Activated CD8-positive, alpha-beta memory T cell treated with anti-CD3 and anti-CD28 coated beads, Interleukin-2, amount 50 U/mL, for 1 hour (primary cell): ENCODE data around the gene THEM5.
A peak's percentile ranks its signal among the peaks of the same experiment; 100 is the strongest.
"Not testable (repeated sequence)": the region's sequence is repeated elsewhere in the genome, so short reads cannot be mapped to it uniquely, and the experiment has no call there.

Experiments used
- DNase-seq: peaks from one replicate; pipeline ENCODE4 v3.0.0-alpha.2; 2020; ENCODE audit errors: extremely low read depth

Gene THEM5, protein sequence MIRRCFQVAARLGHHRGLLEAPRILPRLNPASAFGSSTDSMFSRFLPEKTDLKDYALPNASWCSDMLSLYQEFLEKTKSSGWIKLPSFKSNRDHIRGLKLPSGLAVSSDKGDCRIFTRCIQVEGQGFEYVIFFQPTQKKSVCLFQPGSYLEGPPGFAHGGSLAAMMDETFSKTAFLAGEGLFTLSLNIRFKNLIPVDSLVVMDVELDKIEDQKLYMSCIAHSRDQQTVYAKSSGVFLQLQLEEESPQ

DNA sequence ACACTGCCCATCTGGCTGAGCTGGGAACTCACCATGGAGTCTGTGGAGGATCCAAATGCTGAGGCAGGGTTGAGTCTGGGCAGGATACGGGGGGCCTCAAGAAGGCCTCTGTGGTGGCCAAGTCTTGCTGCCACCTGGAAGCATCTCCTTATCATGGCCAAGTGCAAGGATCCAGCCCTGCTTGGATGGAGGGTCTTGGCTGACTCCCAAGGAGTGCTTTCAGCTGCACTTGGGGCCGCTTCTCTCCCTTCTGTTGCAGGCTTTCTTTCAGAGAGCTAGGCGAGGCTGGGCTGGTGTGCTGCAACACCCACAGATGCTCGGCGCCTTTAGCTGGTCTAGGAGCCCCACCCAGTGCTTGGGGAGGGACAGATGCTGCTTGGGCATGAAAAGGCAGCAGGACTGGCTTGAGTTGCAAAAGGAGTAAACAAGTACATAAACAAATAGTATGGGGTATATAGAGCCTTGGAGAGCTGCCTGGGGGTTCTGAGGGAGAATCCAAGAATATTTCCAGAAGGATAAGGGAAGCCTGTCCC lies at the start of gene THEM5:
TSS of gene THEM5 (minus strand) at position 302 of the 533 bp plus-strand sequence. CDS start at position 155, 147 bp downstream.
- DNase-seq = no peak

DNA sequence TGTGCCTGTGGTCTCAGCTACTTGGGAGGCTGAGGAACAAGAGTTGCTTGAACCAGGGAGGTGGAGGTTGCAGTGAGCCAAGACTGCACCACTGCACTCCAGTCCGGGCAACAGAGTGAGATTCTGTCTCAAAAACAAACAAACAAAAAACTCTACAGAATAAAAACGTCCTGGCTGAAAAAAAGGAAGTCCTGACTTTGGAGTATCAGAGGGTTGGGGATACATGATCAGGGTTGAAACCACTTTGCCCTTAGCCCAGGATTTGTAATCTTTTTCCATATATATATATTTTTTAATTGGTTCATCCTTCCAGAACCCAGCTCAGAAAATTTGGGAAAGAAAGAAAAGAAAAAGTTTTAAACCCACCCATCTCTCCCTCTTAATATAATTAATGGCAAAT lies 49.3 kb upstream of the THEM5 start:
- DNase-seq = no peak

DNA sequence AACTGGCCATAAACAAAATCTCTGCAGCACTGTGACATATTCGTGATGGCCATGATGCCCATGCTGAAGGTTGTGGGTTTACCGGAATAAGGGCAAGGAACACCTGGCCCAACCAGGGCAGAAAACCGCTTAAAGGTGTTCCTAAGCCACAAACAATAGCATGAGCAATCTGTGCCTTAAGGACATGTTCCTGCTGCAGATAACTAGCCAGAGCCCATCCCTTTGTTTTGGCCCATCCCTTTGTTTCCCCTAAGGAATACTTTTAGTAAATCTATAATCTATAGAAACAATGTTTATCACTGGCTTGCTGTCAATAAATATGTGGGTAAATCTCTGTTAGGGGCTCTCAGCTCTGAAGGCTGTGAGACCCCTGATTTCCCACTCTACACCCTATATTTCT lies 47.3 kb upstream of the THEM5 start:
- DNase-seq = not testable (repeated sequence)

DNA sequence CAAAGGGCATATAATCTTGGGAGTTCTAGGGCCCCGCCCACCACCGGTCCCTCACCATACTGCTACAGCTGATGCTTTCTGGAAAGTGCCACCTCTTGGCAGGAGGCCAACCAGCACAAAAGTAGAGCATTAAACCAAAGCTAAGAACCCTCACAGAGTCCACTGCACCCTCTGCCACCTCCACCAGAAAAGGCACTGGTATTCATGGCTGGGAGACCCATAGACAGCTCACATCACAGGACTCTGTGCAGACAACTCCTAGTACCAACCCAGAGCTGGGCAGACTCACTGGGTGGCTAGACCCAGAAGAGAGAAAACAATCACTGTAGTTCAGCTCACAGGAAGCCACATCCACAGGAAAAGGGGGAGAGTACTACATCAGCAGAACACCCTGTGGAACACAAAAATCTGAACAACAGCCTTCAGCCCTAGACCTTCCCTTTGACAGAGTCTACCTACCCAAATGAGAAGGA lies 45.0 kb upstream of the THEM5 start:
- DNase-seq = peak; percentile 45

DNA sequence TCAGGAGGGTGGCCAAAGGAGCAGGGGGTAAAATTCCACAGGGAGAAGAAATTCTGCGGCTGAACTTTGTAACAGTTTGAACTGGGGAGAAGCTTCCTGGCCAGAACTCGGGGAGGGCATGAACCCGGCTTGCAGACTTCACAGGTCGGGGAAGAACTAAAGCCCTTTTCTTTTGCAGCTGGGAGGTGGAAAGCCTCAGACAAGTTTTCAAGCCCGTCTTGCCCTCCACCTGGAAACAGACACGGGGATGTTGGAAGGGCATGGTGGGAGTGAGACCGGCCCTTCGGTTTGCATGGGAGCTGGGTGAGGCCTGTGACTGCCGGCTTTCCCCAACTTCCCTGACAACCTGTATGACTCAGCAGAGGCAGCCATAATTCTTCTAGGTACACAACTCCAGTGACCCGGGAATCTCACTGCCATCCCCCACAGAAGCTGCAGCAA lies 44.5 kb upstream of the THEM5 start:
- DNase-seq = no peak

DNA sequence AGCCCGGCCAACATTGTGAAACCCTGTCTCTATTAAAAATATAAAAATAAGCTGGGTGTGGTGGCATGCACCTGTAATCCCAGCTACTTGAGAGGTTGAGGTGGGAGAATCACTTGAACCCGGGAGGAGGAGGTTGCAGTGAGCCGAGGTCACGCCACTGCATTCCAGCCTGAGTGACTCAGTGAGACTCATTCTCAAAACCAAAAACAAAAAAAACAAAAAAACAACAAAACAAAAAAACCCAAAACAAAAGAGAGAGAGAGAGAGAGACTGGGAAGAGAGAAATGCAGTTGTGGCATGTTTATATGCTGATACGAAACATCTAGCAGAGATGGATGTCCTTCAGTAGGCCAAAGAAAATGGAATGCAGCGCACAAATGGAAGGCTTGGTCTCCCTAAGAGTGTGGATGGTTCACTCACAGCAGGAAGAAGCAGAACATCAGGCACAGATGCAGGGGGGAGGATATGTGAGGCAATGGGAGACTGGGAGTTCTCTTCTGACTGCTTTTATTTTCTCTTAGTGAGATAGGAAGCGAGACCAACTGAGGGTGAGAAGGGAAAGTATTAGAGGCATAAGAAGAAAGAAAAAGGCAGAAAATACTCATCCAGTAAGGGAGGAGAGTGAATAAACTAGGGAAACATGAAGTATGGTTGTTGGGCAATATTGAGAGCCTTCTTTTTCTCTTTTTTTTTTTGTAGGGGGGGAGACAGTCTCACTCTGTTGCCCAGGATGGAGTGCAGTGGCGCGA lies 39.8 kb upstream of the THEM5 start:
- no peak for DNase-seq

DNA sequence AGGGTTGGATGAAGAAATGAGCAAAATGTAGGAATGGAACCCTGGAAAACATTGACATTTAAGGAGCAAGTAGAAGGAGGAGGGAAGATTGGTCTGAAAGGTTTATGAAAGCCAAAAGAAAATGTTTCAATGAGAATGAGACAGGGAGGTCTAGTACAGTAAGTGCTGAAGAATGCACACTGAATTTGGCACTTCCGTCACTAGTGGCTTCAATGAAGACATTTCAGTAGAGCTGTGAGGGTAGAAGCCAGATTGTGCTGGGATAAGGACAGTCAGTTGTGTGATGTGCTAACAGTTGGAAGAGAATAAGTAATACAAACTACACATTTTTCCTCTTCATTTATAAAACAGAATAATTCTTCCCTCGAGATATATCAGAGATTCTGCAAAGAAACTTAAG lies 38.7 kb upstream of the THEM5 start:
- no peak for DNase-seq

DNA sequence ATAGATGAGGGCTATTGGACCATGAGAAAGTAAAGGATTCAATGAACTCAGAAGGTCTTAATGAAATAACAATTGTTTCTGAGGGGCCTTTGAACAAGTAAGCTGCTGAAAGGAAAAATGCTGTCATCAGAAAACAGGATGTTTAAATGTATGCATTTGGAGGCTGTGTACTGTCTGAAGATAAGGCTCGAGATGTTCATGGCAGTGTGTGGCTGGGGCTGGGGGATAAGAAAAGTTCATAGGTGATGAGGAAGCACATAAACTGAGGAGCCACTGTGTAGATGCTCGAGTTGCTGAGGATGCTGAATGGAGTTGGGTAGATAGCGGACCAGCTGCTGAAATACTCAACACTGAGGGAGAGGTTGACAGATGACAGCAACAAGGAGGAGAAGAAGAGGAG lies 38.0 kb upstream of the THEM5 start:
- DNase-seq = no peak

DNA sequence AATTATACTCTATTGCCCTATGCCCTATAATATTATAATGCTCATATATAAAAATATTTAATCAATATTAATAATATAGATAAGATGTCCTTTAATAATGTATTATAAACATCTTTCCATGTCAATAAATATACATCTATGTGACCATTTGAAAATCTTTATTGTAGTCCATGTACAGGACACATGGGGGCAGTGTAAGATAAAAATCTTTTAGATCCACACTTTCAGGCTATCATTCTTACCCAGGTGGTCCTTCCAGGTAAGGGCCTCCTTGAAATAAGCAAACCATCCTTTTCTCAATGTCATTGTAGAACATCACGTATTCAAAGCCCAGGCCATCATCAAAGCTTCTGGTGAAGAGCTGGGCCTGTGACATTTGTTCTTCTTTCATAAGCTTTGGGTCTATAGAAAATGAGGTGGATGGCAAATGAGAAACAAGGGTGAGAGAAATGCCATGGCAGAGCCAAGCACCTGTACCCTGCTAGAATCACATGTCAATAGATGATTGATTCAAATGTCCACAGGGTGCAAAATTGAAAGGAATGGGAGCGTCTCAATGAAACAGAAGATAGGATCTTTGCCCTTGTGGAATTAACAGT lies 35.6 kb upstream of the THEM5 start:
- no peak for DNase-seq

DNA sequence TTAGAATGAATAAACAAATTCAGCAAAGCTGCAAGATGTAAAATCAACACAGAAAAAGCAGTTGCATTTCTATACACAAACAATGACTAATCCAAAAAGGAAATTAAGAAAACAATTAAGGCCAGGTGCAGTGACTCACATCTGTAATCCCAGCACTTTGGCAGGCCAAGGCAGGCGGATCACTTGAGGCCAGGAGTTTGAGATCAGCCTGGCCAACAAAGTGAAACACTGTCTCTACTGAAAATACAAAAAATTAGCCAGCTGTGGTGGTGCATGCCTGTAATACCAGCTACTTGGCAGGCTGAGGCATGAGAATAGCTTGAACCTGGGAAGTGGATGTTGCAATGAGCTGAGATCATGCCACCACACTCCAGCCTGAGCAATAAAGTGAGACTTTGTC lies 33.5 kb upstream of the THEM5 start:
- no peak for DNase-seq

DNA sequence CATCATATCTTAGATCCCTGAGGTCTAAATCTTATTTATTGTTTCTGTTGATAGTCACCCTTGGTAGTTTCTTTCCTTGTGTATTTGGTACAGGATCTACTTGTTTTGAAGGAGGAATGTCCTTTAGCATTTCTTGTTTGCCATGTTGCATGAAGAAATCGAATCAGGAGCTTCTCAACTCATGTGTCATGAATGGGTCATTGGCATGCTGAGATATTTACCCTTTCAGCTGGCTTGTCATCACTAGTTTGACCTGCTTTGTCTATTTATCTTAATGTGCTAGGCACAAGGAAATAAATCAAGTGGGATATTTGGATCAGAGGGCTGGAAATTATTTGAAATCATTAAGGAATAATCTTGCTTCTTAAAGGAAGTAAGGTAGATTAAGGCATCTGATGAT lies 32.0 kb upstream of the THEM5 start:
- no peak for DNase-seq

DNA sequence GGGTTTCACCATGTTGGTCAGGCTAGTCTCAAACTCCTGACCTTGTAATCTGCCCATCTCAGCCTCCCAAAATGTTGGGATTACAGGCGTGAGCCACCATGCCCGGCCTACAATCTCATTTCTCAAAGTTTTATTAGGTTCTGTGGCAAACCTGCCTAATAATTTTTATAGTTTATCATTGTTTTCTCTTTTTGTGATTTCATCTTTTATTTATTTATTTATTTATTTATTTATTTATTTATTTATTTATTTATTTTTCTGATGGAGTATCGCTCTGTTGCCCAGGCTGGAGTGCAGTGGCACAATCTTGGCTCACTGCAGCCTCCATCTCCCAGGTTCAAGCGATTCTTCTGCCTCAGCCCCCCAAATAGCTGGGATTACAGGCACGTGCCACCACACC lies 31.4 kb upstream of the THEM5 start:
- DNase-seq = not testable (repeated sequence)

DNA sequence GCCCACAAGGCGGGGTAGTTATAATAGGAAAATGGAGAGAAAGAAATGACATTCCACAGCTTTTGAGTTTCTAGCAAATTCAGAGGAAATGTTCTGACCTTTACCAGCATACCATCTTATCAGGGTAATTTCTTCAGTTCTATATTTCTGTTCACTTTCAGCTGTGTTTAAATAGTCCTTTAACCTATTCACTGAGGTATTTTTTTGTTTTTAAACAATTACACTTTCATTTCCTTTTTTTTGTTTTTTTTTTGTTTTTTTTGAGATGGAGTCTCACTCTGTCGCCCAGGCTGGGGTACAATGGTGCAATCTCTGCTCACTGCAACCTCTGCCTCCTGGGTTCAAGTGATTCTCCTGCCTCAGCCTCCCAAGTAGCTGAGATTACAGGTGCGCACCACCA lies 30.9 kb upstream of the THEM5 start:
- not testable (repeated sequence) for DNase-seq

DNA sequence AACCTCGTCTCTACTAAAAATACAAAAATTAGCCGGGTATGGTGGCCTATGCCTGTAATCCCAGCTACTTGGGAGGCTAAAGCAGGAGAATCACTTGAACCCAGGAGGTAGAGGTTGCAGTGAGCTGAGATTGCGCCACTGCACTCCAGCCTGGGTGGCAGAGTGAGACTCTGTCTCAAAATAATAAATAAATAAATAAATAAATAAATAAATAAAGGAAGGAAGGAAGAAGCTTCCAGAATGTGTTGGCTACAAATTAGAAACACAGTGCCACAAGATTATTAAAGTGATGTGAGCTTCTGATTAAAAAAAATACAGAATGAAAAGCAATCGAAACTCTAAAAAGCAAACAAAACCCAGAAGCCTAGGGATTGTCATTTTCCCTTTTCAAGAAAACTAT lies 30.4 kb upstream of the THEM5 start:
- DNase-seq = not testable (repeated sequence)

DNA sequence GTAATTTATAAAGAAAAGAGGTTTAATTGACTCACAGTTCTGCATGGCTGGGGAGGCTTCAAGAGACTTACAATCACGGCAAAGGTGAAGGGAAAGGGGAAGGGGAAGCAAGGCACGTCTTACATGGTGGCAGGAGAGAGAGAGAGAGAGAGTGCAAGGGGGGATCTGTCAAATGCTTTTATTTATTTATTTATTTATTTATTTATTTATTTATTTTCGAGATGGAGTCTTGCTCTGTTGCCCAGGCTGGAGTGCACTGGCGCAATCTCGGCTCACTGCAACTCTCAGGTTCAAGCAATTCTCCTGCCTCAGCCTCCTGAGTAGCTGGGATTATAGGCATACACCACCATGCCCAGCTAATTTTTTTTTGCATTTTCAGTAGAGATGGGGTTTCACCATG lies 29.4 kb upstream of the THEM5 start:
- DNase-seq = not testable (repeated sequence)

DNA sequence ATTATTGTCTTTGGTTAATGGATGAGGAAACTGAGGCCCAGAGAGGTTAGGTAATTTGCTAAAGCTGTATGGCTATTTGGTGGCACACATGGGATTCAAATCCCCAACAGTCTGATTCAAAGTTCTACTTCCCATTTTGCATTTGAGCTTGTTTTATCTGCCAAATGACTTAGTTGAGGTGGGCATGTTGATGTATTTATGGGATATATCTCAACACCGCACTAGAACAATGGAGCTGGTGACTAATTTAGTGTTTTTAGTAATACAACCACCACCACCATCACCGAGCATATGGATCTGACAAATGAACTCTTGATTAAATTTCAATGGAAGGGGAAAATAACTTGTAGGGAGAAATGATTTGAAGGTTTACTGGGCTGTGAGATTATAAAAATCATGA lies 29.0 kb upstream of the THEM5 start:
- no peak for DNase-seq

DNA sequence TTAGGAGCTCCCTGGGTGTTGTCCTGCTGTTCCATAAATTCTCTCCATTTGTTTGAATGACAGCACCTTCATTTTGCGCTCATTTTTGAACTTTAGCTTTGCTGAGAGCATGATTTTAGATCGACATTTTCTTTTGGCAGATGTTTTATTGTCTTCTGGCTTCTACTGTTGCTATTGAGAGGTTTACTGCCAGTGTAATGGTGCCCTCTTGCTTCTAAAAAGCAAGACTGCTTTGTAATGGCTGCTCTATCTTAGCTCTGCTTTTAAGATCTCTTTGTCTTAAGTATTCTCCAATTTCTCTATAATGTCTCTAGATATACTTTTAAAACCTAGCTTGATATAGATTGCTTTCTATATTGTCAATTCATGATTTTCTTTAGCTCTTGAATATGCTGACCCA lies 28.0 kb upstream of the THEM5 start:
- DNase-seq = no peak

DNA sequence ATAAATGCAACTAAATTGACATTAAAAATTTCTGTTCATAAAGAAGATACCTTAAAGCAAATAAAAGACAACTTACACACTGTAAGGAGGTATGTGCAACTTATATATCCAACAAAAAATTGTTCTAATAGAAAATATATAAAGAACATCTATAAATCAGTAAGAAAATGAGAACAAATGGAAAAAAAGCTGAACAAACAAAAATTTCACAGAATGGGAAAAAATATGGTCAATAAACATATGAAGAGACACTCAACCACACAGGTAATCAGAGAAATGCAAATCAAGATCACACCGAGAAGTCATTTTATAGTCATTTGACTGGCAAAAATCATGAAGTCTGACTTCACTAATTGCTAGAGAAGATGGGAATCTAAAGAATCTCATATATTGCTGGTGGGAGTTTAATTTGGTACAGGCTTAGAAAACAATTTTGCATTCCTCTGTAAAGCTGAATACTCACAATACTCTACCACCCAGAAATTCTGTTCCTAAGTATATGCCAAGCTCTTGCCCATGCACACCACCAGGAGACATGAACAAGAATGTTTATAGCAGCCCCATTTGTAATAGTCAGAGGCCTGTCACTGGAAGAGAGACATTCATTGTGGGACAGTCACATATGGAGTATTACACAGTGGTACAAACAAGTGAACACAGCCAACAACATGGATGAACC lies 22.0 kb upstream of the THEM5 start:
- DNase-seq = no peak

DNA sequence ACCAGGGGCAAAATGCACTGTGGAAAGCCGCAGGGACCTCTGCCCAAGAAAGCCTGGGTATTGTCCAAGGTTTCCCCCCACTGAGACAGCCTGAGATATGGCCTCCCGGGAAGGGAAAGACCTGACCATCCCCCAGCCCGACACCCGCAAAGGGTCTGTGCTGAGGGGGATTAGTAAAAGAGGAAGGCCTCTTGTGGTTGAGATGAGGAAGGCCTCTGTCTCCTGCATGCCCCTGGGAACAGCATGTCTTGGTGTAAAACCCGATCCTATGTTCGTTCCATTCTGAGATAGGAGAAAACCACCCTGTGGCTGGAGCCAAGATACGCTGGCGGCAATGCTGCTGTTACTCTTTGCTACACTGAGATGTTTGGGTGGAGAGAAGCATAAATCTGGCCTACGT lies 19.3 kb upstream of the THEM5 start:
- DNase-seq = not testable (repeated sequence)

DNA sequence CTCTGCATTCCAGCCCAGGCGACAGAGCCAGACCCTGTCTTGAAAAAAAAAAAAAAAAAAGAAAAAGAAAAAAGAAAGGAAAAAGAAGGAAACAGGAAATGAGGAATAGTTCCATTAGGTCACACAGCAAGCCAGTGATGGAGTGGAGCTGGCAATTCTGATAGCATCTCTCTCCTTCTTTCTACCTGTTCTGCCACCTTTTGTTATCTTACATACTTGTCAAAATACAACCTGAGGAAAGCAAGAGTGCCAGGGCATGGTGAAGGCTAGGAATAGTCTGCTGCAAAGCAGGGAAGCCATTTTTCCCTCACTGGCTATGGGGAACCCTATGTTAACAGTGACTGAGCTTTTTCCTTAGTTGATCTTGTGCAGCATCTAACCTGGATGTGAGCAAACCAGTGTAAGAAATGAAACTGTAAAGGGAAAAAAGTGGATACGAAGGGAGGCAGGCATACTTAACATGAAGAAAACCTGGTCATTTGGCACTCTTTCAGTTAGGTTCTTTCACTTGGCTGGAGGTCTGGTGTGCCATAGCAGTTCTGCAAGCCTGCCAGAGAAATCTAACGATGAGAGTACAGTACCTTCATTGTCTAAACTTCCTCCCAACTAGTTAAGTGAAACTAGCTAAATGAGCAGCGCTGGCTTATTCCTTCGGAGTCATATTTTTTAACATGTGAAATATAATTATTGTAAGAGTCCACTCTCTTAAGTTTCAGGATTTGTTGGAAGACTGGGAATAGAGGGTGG lies 17.9 kb upstream of the THEM5 start:
- DNase-seq = no peak

DNA sequence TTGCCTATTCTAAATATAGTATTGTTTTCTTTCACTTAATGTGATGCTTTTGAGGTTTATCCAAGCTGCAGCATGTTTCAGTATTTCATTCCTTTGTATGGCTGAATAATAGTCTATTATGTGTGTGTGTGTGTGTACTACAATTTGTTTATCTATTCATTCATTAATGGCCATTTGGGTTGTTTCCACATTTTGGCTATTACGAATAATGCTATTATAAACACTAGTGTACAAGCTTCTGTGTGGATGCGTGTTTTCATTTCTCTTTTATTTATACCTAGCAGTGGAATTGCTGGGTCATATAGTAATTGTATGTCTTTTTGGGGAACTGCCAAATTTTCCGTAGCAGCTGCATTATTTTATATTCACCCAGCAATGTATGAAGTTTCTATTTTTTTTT lies 15.0 kb upstream of the THEM5 start:
- DNase-seq = no peak
